Ammon's horn (tissue), 1 donor: ENCODE results near the gene SCTR.
A peak's percentile ranks its signal among the peaks of the same experiment; 100 is the strongest.

Source experiments
- DNase-seq: peaks from one replicate; pipeline ENCODE4 v3.0.0-alpha.2; 2016; ENCODE audit warnings: low spot score

Gene SCTR

GRCh38 chr2:119487434-119488244, 36.6 kb downstream of the SCTR start:
- no peak for DNase-seq

GRCh38 chr2:119486886-119487285, 37.4 kb downstream of the SCTR start:
- no peak for DNase-seq

GRCh38 chr2:119486196-119486827, 38.0 kb downstream of the SCTR start:
- DNase-seq = no peak

GRCh38 chr2:119485336-119486110, 38.8 kb downstream of the SCTR start:
- no peak for DNase-seq

- no peak for DNase-seq
Measured at GRCh38 chr2:119484834-119485233, 39.4 kb downstream of the SCTR start.

- DNase-seq = peak; percentile 0
Measured at GRCh38 chr2:119483896-119484718, 40.2 kb downstream of the SCTR start.

- DNase-seq = no peak
Measured at GRCh38 chr2:119483395-119483753, 40.9 kb downstream of the SCTR start.

- DNase-seq = peak; percentile 0
Measured at GRCh38 chr2:119482481-119483394, 41.5 kb downstream of the SCTR start.

- DNase-seq = no peak
Measured at GRCh38 chr2:119481501-119482455, 42.5 kb downstream of the SCTR start.

- peak; percentile 0 for DNase-seq
Measured at GRCh38 chr2:119480718-119481142, 43.6 kb downstream of the SCTR start.

- DNase-seq = no peak
Measured at GRCh38 chr2:119480184-119480583, 44.1 kb downstream of the SCTR start.

- no peak for DNase-seq
Measured at GRCh38 chr2:119478978-119479295, 45.3 kb downstream of the SCTR start.

GRCh38 chr2:119478188-119478977, 45.9 kb downstream of the SCTR start:
- DNase-seq = no peak

GRCh38 chr2:119477113-119477505, 47.2 kb downstream of the SCTR start:
- no peak for DNase-seq

- DNase-seq = peak; percentile 69
Measured at GRCh38 chr2:119476301-119477112, 47.8 kb downstream of the SCTR start.

GRCh38 chr2:119475857-119476244, 48.4 kb downstream of the SCTR start:
- no peak for DNase-seq

- DNase-seq = no peak
Measured at GRCh38 chr2:119475225-119475856, 48.9 kb downstream of the SCTR start.
